AG09309 (cell line): ENCODE measurements around the gene UNC13B.

ENCODE experiments used
- DNase-seq: peaks from one replicate; pipeline ENCODE4 v3.0.0-alpha.2; 2010; ENCODE audit warnings: low read depth
- H3K4me3 ChIP-seq: 2 replicates; pipeline ENCODE4 v1.5.1; 2011; ENCODE audit warnings: mild to moderate bottlenecking, low read depth, low read length, moderate library complexity; ENCODE audit not compliant: control insufficient read depth
- CTCF ChIP-seq: IDR thresholded peaks from 2 replicates; pipeline ENCODE4 v1.5.1; 2011; ENCODE audit warnings: mild to moderate bottlenecking, low read depth, low read length, inconsistent platforms; ENCODE audit not compliant: insufficient read depth, control insufficient read depth; ENCODE audit errors: missing control alignments

UNC13B gene

GRCh38 chr9:35277628-35278359 lies 116.0 kb downstream of the UNC13B start:
- H3K4me3 ChIP-seq = no peak overlapping the region
- peak; percentile 45 for DNase-seq
- no peak for TF ChIP-seq CTCF

GRCh38 chr9:35279946-35280345 lies 118.1 kb downstream of the UNC13B start:
- TF ChIP-seq CTCF = no peak
- no peak for DNase-seq
- H3K4me3 ChIP-seq = no peak overlapping the region

- no peak for DNase-seq
- TF ChIP-seq CTCF = no peak
- no peak overlapping the region for H3K4me3 ChIP-seq
Measured at GRCh38 chr9:35280399-35280798, 118.6 kb downstream of the UNC13B start.

- no peak overlapping the region for H3K4me3 ChIP-seq
- no peak for DNase-seq
- TF ChIP-seq CTCF = no peak
Measured at GRCh38 chr9:35285731-35286130, 123.9 kb downstream of the UNC13B start.

GRCh38 chr9:35286381-35286780 lies 124.6 kb downstream of the UNC13B start:
- no peak for DNase-seq
- TF ChIP-seq CTCF = no peak
- no peak overlapping the region for H3K4me3 ChIP-seq

GRCh38 chr9:35287987-35288632 lies 126.3 kb downstream of the UNC13B start:
- TF ChIP-seq CTCF = no peak
- DNase-seq = no peak
- H3K4me3 ChIP-seq = no peak overlapping the region
